H1 (cell line): ENCODE measurements around the gene GTF3C2. TPM values are rescaled to one million over a fixed set of nuclear protein-coding genes. Genes with fewer than 3 reads are reported as not detected.

Experiments used
- CTCF ChIA-PET: fragments of 300-600 bp; sonication (Branson Sonifier 250); formaldehyde crosslinking; loops from one replicate; lab custom pipeline; 2021; ENCODE audit not compliant: partially characterized antibody; lab: Charles Lee
- POLR2A ChIA-PET: fragments of 300-600 bp; sonication (Branson Sonifier 250); formaldehyde crosslinking; loops from one replicate; lab custom pipeline; 2021; ENCODE audit warnings: inconsistent platforms; ENCODE audit not compliant: partially characterized antibody; lab: Charles Lee
- DNase-seq, 2 experiments: peaks; one replicate each; pipeline versions ENCODE4 v3.0.0 to v3.0.0-alpha.2; 2010 to 2022; ENCODE audit warnings: low spot score in 2 of 2, low read depth in 1 of 2, mixed read lengths in 1 of 2
- FAIRE-seq: peaks from 2 replicates; lab custom pipeline; 2011; peaks lifted over from hg19 to GRCh38; lab: Jason Lieb, UNC
- H2AFZ ChIP-seq: 2 replicates; pipeline ENCODE4 v1.8.1; 2012; ENCODE audit warnings: low read length, inconsistent platforms
- H2AK5ac ChIP-seq: 2 replicates; pipeline ENCODE4 v1.6.1; 2013; ENCODE audit warnings: low read depth, low read length
- H2BK120ac ChIP-seq: replicated peaks from 2 replicates; pipeline ENCODE3; 2013; ENCODE audit warnings: low read depth, low read length, inconsistent platforms
- H2BK12ac ChIP-seq: 2 replicates; pipeline ENCODE4 v1.6.1; 2013; ENCODE audit warnings: low read depth, low read length
- H2BK15ac ChIP-seq: 2 replicates; pipeline ENCODE4 v1.6.1; 2013; ENCODE audit warnings: low read length
- H2BK20ac ChIP-seq: 2 replicates; pipeline ENCODE4 v1.6.1; 2013; ENCODE audit warnings: low read length
- H2BK5ac ChIP-seq: 2 replicates; pipeline ENCODE4 v1.6.1; 2013; ENCODE audit warnings: low read depth, low read length
- H3K14ac ChIP-seq: 2 replicates; pipeline ENCODE4 v1.6.1; 2013; ENCODE audit warnings: inconsistent platforms; ENCODE audit not compliant: insufficient read length
- H3K18ac ChIP-seq: 2 replicates; pipeline ENCODE4 v1.6.1; 2013; ENCODE audit warnings: low read length; ENCODE audit errors: extremely low read depth
- H3K23ac ChIP-seq: 2 replicates; pipeline ENCODE4 v1.6.1; 2013; ENCODE audit warnings: inconsistent platforms; ENCODE audit not compliant: insufficient read length
- H3K23me2 ChIP-seq: 2 replicates; pipeline ENCODE4 v1.6.1; 2013; ENCODE audit warnings: low read depth, low read length
- H3K27ac ChIP-seq: 2 replicates; pipeline ENCODE4 v1.6.1; 2011; ENCODE audit warnings: low read depth, low read length, inconsistent platforms
- H3K27me3 ChIP-seq, 4 experiments: replicated peaks in 1 of 4; 1 replicate in 1 of 4; 2 replicates in 3 of 4; pipeline versions ENCODE4 v1.6.1 to v1.8.1; 2011 to 2013; ENCODE audit warnings: low read length in 3 of 4, mild to moderate bottlenecking in 3 of 4, inconsistent platforms in 2 of 4, mixed read lengths in 2 of 4, moderate library complexity in 1 of 4; ENCODE audit not compliant: control insufficient read depth in 3 of 4, insufficient read depth in 3 of 4; ENCODE audit errors: extremely low read depth in 1 of 4
- H3K36me3 ChIP-seq, 4 experiments: 2 replicates each; pipeline versions ENCODE4 v1.6.1 to v1.8.1; 2011 to 2013; ENCODE audit warnings: mild to moderate bottlenecking in 4 of 4, low read length in 3 of 4, moderate library complexity in 2 of 4, control low read depth in 1 of 4, inconsistent platforms in 1 of 4; ENCODE audit not compliant: insufficient read depth in 4 of 4, control insufficient read depth in 2 of 4
- H3K4ac ChIP-seq: replicated peaks from 2 replicates; pipeline ENCODE3; 2013; ENCODE audit warnings: low read length, low read depth, mixed read lengths, inconsistent platforms; ENCODE audit not compliant: insufficient read length
- H3K4me1 ChIP-seq, 4 experiments: replicated peaks in 1 of 4; 1 replicate in 1 of 4; 2 replicates in 3 of 4; pipeline versions ENCODE4 v1.6.1 to v1.8.1; 2011 to 2013; ENCODE audit warnings: low read length in 3 of 4, inconsistent platforms in 2 of 4, mixed read lengths in 1 of 4; ENCODE audit not compliant: insufficient read depth in 4 of 4, control insufficient read depth in 3 of 4
- H3K4me2 ChIP-seq, 2 experiments: 2 replicates each; pipeline versions ENCODE4 v1.6.1 to v1.8.1; 2011 to 2013; ENCODE audit warnings: low read depth in 2 of 2, low read length in 2 of 2, control low read depth in 1 of 2, inconsistent platforms in 1 of 2, mild to moderate bottlenecking in 1 of 2; ENCODE audit not compliant: insufficient read depth in 1 of 2
- H3K4me3 ChIP-seq, 4 experiments: fragments of 200-600, 300-600 bp in 1 of 4; sonication (generic), shearing (Covaris generic), sonication (Bioruptor Twin) in 1 of 4; 2 replicates each; pipeline versions ENCODE4 v1.5.1 to v1.8.1; 2011 to 2016; ENCODE audit warnings: low read length in 4 of 4, low read depth in 3 of 4, control low read depth in 2 of 4, inconsistent platforms in 2 of 4, mild to moderate bottlenecking in 2 of 4, mixed read lengths in 1 of 4, moderate library complexity in 1 of 4; ENCODE audit not compliant: insufficient read depth in 2 of 4; ENCODE audit errors: extremely low read depth in 1 of 4
- H3K56ac ChIP-seq: replicated peaks from 2 replicates; pipeline ENCODE3; 2013; ENCODE audit warnings: low read depth, mild to moderate bottlenecking, mixed read lengths, low read length, inconsistent platforms; ENCODE audit not compliant: insufficient read length
- H3K79me1 ChIP-seq: 2 replicates; pipeline ENCODE4 v1.6.1; 2013; ENCODE audit warnings: low read depth, low read length, control low read depth
- H3K79me2 ChIP-seq, 2 experiments: 2 replicates each; pipeline versions ENCODE4 v1.6.1 to v1.8.1; 2012 to 2013; ENCODE audit warnings: low read length in 2 of 2, mild to moderate bottlenecking in 2 of 2, inconsistent platforms in 1 of 2; ENCODE audit not compliant: insufficient read depth in 2 of 2, control insufficient read depth in 1 of 2
- H3K9ac ChIP-seq, 4 experiments: replicated peaks in 1 of 4; 1 replicate in 1 of 4; 2 replicates in 3 of 4; pipeline versions ENCODE4 v1.6.1 to v1.8.1; 2011 to 2013; ENCODE audit warnings: low read depth in 3 of 4, low read length in 3 of 4, control low read depth in 2 of 4, mild to moderate bottlenecking in 2 of 4, moderate library complexity in 2 of 4, inconsistent platforms in 1 of 4; ENCODE audit errors: extremely low read depth in 1 of 4
- H3K9me3 ChIP-seq, 2 experiments: 2 replicates each; pipeline versions ENCODE4 v1.6.1 to v1.8.1; 2012 to 2013; ENCODE audit warnings: mild to moderate bottlenecking in 2 of 2, moderate library complexity in 2 of 2, control low read depth in 1 of 2, inconsistent platforms in 1 of 2, low read depth in 1 of 2, low read length in 1 of 2, mixed read lengths in 1 of 2; ENCODE audit not compliant: insufficient read depth in 2 of 2
- H4K20me1 ChIP-seq, 2 experiments: replicated peaks in 1 of 2; 2 replicates each; pipeline versions ENCODE3 to v1.8.1; 2011 to 2013; ENCODE audit warnings: inconsistent platforms in 2 of 2, low read length in 2 of 2, mild to moderate bottlenecking in 1 of 2; ENCODE audit not compliant: insufficient read depth in 2 of 2, control insufficient read depth in 1 of 2
- H4K5ac ChIP-seq: 2 replicates; pipeline ENCODE4 v1.6.1; 2013; ENCODE audit warnings: low read length, low read depth, mixed read lengths, inconsistent platforms; ENCODE audit not compliant: insufficient read length
- H4K8ac ChIP-seq: 2 replicates; pipeline ENCODE4 v1.8.0; 2013; ENCODE audit warnings: mild to moderate bottlenecking, moderate library complexity, low read length, inconsistent platforms; ENCODE audit not compliant: insufficient read depth; ENCODE audit errors: extremely low read depth
- H4K91ac ChIP-seq: replicated peaks from 2 replicates; pipeline ENCODE3; 2013; ENCODE audit warnings: low read length, mixed read lengths, inconsistent platforms; ENCODE audit not compliant: insufficient read length
- ASH2L ChIP-seq: fragments of 200-600, 300-600 bp; sonication (generic); IDR thresholded peaks from one replicate; pipeline ENCODE4 v1.7.1; 2017; ENCODE audit warnings: low read length
- BRCA1 ChIP-seq: IDR thresholded peaks from 2 replicates; pipeline ENCODE4 v1.6.1; 2012; ENCODE audit warnings: low read depth, low read length, improper control_type of control experiment
- CEBPB ChIP-seq: IDR thresholded peaks from 2 replicates; pipeline ENCODE4 v1.6.1; 2012; ENCODE audit warnings: low read depth, low read length
- CHD1 ChIP-seq: IDR thresholded peaks from 2 replicates; pipeline ENCODE4 v1.6.1; 2012; ENCODE audit warnings: low read depth, low read length, improper control_type of control experiment
- GABPA ChIP-seq: IDR thresholded peaks from 2 replicates; pipeline ENCODE4 v1.6.1; 2011; ENCODE audit warnings: mild to moderate bottlenecking, low read length, moderate library complexity, borderline replicate concordance; ENCODE audit not compliant: insufficient read depth
- KDM5A ChIP-seq: fragments of 200-600 bp; IDR thresholded peaks from 2 replicates; pipeline ENCODE4 v1.7.1; 2012; ENCODE audit warnings: mild to moderate bottlenecking, low read length, inconsistent platforms, mixed read lengths
- MAFK ChIP-seq: IDR thresholded peaks from 2 replicates; pipeline ENCODE4 v1.6.1; 2012; ENCODE audit warnings: low read depth, mild to moderate bottlenecking, improper control_type of control experiment, low read length
- NANOG ChIP-seq: IDR thresholded peaks from 2 replicates; pipeline ENCODE4 v1.6.1; 2011; ENCODE audit warnings: low read length, low read depth, mild to moderate bottlenecking, inconsistent platforms; ENCODE audit not compliant: insufficient read depth, poor library complexity, severe bottlenecking
- SIRT6 ChIP-seq: IDR thresholded peaks from one replicate; pipeline ENCODE4 v1.7.1; 2012; ENCODE audit warnings: low read length, inconsistent platforms
- WGBS, 2 experiments: shearing (Covaris generic) in 1 of 2; methylation state at CpG; one replicate each; pipeline versions ENCODE4 v1.1.6 to v1.1.7; 2013 to 2015; ENCODE audit warnings: low lambda C conversion rate in 2 of 2, mixed read lengths in 2 of 2, inconsistent platforms in 1 of 2, low coverage in 1 of 2, missing lambda C conversion rate in 1 of 2; ENCODE audit not compliant: insufficient replicate concordance in 2 of 2, insufficient coverage in 1 of 2, insufficient read length in 1 of 2; ENCODE audit errors: extremely low coverage in 1 of 2, missing lambda C conversion rate in 1 of 2; 5-methylcytosine and 5-hydroxymethylcytosine counted together
- polyA plus RNA-seq, 7 experiments: library from polyadenylated mRNA; depleted of rRNA in 3 of 7; stranded (reverse) in 5 of 7; unstranded in 2 of 7; fragments of >200 nt in 5 of 7; fragments of 200-250 nt in 2 of 7; gene quantifications; 1 replicate in 5 of 7; 2 replicates in 1 of 7; 4 replicates in 1 of 7; pipeline versions ENCODE4 v1.2.1 to v1.2.3, GENCODE V29; 2011 to 2013; ENCODE audit warnings: missing spikeins in 2 of 7, mixed read lengths in 2 of 7
- total RNA-seq: library from RNA; stranded (reverse); fragmentation: NEBNext Ultra II Directional; extraction: Animal tissue kit (Norgen Biotek cat#: 25700); gene quantifications from 2 replicates; pipeline ENCODE4 v1.2.1, GENCODE V29; 2021

GTF3C2 gene
- total and polyA plus RNA-seq, 2 of the 8 experiments (the other 6 are each of a cell fraction or from before 2014, with no cell fraction given): 118 to 127 TPM

DNA sequence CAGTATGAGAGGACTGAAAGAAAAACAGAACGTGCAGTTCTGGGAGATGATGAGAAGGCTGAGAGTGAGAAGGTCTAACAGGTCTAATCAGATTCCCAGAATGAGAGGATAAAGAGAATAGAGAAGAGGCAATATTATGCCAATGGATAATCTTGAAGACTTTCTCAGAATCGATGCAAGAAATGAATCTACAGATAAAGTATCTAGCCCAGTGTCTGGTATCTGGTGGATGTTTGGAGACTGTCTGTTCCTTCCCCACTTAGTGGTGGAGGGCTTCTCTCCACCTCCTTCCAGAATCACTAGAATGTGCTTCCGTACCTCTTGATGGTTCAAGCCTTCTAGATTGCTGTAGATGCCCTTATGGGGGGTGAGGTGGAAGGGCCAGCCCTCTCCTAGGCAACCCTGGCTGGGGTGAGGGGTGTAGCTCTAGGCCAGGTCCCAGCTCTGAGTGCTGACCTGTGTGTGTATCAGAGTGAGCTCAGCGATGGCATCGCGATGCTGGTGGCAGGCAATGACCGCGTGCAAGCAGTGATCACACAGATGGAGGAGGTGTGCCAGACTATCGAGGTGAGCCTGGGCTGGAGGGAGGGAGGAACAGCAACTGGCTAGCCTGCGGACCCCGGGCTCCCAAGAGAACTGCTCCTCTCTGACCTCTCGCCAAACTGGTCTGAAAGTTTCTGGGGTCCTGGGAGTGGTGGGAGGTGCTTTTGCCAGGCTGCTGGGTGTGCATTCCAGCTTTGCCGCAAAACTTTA is 51.9 kb downstream of the GTF3C2 start:
- TF ChIP-seq MAFK: no peak
- TF ChIP-seq ASH2L: no peak
- no peak for TF ChIP-seq NANOG
- no peak for TF ChIP-seq GABPA
- no peak for TF ChIP-seq CHD1
- no peak for TF ChIP-seq KDM5A
- TF ChIP-seq CEBPB: no peak
- no peak for TF ChIP-seq SIRT6
- no peak for TF ChIP-seq BRCA1
- TF ChIP-seq, all 59 proteins: peak for 0
- peaks cover 29 to 41% (median 39%) of the 10 kb centered on the region in 4 experiments for H3K27me3 ChIP-seq
- H3K36me3 ChIP-seq: peaks cover 0 to 2% (median 0%) of the 10 kb centered on the region in 4 experiments; a peak in 1 of 8 replicates
- H2BK12ac ChIP-seq: 0 out of 2 replicates have a peak overlapping the region, but pooled peaks have one; percentile 68
- peaks cover 8% of the 10 kb centered on the region; the same call in 1 of the 2 replicates for H3K23me2 ChIP-seq
- no peak overlapping the region for H3K4ac ChIP-seq
- H3K9me3 ChIP-seq: no peaks in the 10 kb centered on the region; a peak in 1 of 4 replicates
- H3K79me2 ChIP-seq: no peaks in the 10 kb centered on the region
- peaks cover 0 to 28% (median 14%) of the 10 kb centered on the region in 4 experiments; a peak in 5 of 7 replicates for H3K4me1 ChIP-seq
- no peak overlapping the region for H3K9ac ChIP-seq
- no peak overlapping the region for H2BK120ac ChIP-seq
- WGBS, 2 experiments: 94% methylated on average over 13 of the region's 13 CpGs; no CpG with 5 or more reads in 1 of the 2 experiments
- H3K18ac ChIP-seq: no peak overlapping the region
- no peak overlapping the region for H3K4me2 ChIP-seq
- H4K91ac ChIP-seq: no peak overlapping the region
- no peaks in the 10 kb centered on the region for H3K79me1 ChIP-seq
- peak overlapping the region; percentile 65; the same call in 1 of the 2 replicates for H2AK5ac ChIP-seq
- ChIA-PET POLR2A (interaction anchor here (0.8 to 8.8 kb wide), 7 partner anchors 10 to 88 kb away, joined by 3 to 105 read pairs (median 5); partner anchors contain the start of genes CAD and MPV17), CTCF (interaction anchor here (0.7 to 12.3 kb wide), 13 partner anchors 8 to 205 kb away, joined by 3 to 413 read pairs (median 7); partner anchors contain the start of genes DNAJC5G, MPV17, SLC30A3 and TRIM54)
- no peak overlapping the region for H2BK5ac ChIP-seq
- no peak overlapping the region; the same call in 1 of the 2 replicates for H2BK20ac ChIP-seq
- H3K27ac ChIP-seq: no peak overlapping the region
- H3K14ac ChIP-seq: no peak overlapping the region
- no peak for FAIRE-seq
- H2AFZ ChIP-seq: no peak overlapping the region
- no peak overlapping the region for H3K4me3 ChIP-seq
- no peak overlapping the region for H3K56ac ChIP-seq
- H4K20me1 ChIP-seq: peaks cover 4 to 11% of the 10 kb centered on the region in 2 experiments
- DNase-seq: no peak
- H3K23ac ChIP-seq: no peak overlapping the region
- 0 out of 2 replicates have a peak overlapping the region, but pooled peaks have one; percentile 61 for H2BK15ac ChIP-seq
- H4K8ac ChIP-seq: no peak overlapping the region
- no peak overlapping the region for H4K5ac ChIP-seq
